Ramos (cell line): Measurements from ENCODE around the gene SSU72.
"Not testable (repeated sequence)": the region's sequence is repeated elsewhere in the genome, so short reads cannot be mapped to it uniquely, and the experiment has no call there.

ENCODE experiments used
- in situ Hi-C: fragments of 300-500 bp; cut with MboI; formaldehyde crosslinking; loops from one replicate; pipeline ENCODE4 v1.14.3; 2022; ENCODE audit warnings: low sequenced_read_pairs; ENCODE audit not compliant: unreplicated experiment

SSU72 gene

GRCh38 chr1:1567152-1567875, 7.3 kb downstream of the SSU72 start:
- in situ Hi-C loops, result no loop called here

GRCh38 chr1:1565340-1565739, 9.3 kb downstream of the SSU72 start:
- in situ Hi-C loops, result no loop called here

GRCh38 chr1:1564268-1564667, 10.4 kb downstream of the SSU72 start:
- in situ Hi-C loops, result no loop called here

- in situ Hi-C loops, result no loop called here
Observed at GRCh38 chr1:1563688-1564087, 11.0 kb downstream of the SSU72 start.

- in situ Hi-C loops, result no loop called here
Observed at GRCh38 chr1:1562556-1563195, 12.0 kb downstream of the SSU72 start.

- in situ Hi-C loops, result no loop called here
Observed at GRCh38 chr1:1561801-1562470, 12.7 kb downstream of the SSU72 start.

GRCh38 chr1:1560178-1560577, 14.5 kb downstream of the SSU72 start:
- in situ Hi-C loops, result no loop called here

GRCh38 chr1:1559066-1559465, 15.6 kb downstream of the SSU72 start:
- in situ Hi-C loops, result no loop called here

GRCh38 chr1:1558591-1558990, 16.1 kb downstream of the SSU72 start:
- in situ Hi-C loops, result no loop called here

- in situ Hi-C loops, result not testable (repeated sequence)
Observed at GRCh38 chr1:1557688-1558087, 17.0 kb downstream of the SSU72 start.

GRCh38 chr1:1556961-1557360, 17.7 kb downstream of the SSU72 start:
- in situ Hi-C loops, result not testable (repeated sequence)

GRCh38 chr1:1556505-1556904, 18.2 kb downstream of the SSU72 start:
- in situ Hi-C loops, result no loop called here

- in situ Hi-C loops, result no loop called here
Observed at GRCh38 chr1:1554926-1555915, 19.4 kb downstream of the SSU72 start.

GRCh38 chr1:1554550-1554925, 20.1 kb downstream of the SSU72 start:
- in situ Hi-C loops, result no loop called here

GRCh38 chr1:1553821-1554494, 20.7 kb downstream of the SSU72 start:
- in situ Hi-C loops, result no loop called here

- in situ Hi-C loops, result no loop called here
Observed at GRCh38 chr1:1552263-1552639, 22.4 kb downstream of the SSU72 start.

GRCh38 chr1:1551524-1552262, 23.0 kb downstream of the SSU72 start:
- in situ Hi-C loops, result no loop called here

- in situ Hi-C loops, result no loop called here
Observed at GRCh38 chr1:1550591-1551432, 23.9 kb downstream of the SSU72 start.
